Loucy (cell line): ENCODE data around the gene CACNA1H.

ENCODE experiments used
- H2AFZ ChIP-seq: fragments of 200-600 bp; sonication (generic); 2 replicates; pipeline ENCODE4 v1.6.0; 2016; ENCODE audit warnings: antibody characterized with exemption, mild to moderate bottlenecking, low read length, moderate library complexity
- H3F3A ChIP-seq: fragments of 200-600 bp; 2 replicates; pipeline ENCODE4 v1.6.0; 2016; ENCODE audit warnings: antibody characterized with exemption, low read depth, mild to moderate bottlenecking
- H3K27me3 ChIP-seq: fragments of 200-600 bp; sonication (generic); 2 replicates; pipeline ENCODE4 v1.6.1; 2014; ENCODE audit warnings: low read length, mild to moderate bottlenecking; ENCODE audit not compliant: insufficient read depth, poor library complexity, severe bottlenecking
- H3K36me3 ChIP-seq: fragments of 200-600 bp; sonication (generic); 2 replicates; pipeline ENCODE4 v1.6.1; 2016; ENCODE audit warnings: low read length; ENCODE audit not compliant: insufficient read depth
- H3K4me1 ChIP-seq: fragments of 200-600 bp; sonication (generic); 2 replicates; pipeline ENCODE4 v1.5.1; 2014; ENCODE audit warnings: low read length, mild to moderate bottlenecking; ENCODE audit not compliant: insufficient read depth, poor library complexity, severe bottlenecking
- H3K4me2 ChIP-seq: fragments of 200-600 bp; sonication (generic); 2 replicates; pipeline ENCODE4 v1.6.0; 2014; ENCODE audit warnings: antibody characterized with exemption, low read length, low read depth, mild to moderate bottlenecking; ENCODE audit not compliant: poor library complexity, severe bottlenecking
- H3K4me3 ChIP-seq: fragments of 200-600 bp; sonication (generic); 2 replicates; pipeline ENCODE4 v1.5.1; 2014; ENCODE audit warnings: low read length, mild to moderate bottlenecking, mixed read lengths; ENCODE audit not compliant: poor library complexity, severe bottlenecking
- H3K79me2 ChIP-seq: fragments of 200-600 bp; sonication (generic); 2 replicates; pipeline ENCODE4 v1.6.1; 2014; ENCODE audit warnings: low read length; ENCODE audit not compliant: insufficient read depth
- H3K9ac ChIP-seq: fragments of 200-600 bp; sonication (generic); 2 replicates; pipeline ENCODE4 v1.6.0; 2014; ENCODE audit warnings: mild to moderate bottlenecking, low read depth, low read length, moderate library complexity; ENCODE audit not compliant: poor library complexity, severe bottlenecking
- H3K9me2 ChIP-seq: fragments of 200-600 bp; sonication (generic); replicated peaks from 2 replicates; pipeline ENCODE4 v1.6.1; 2016; ENCODE audit warnings: low read depth, low read length, mixed read lengths
- H3K9me3 ChIP-seq: fragments of 200-600 bp; sonication (generic); 2 replicates; pipeline ENCODE4 v1.6.1; 2014; ENCODE audit warnings: mild to moderate bottlenecking, antibody characterized with exemption, low read length, low read depth; ENCODE audit not compliant: insufficient read depth
- H4K20me1 ChIP-seq: fragments of 200-600 bp; sonication (generic); 2 replicates; pipeline ENCODE4 v1.6.0; 2014; ENCODE audit warnings: antibody characterized with exemption, low read length, mild to moderate bottlenecking; ENCODE audit not compliant: insufficient read depth, poor library complexity, severe bottlenecking
- EZH2phosphoT487 ChIP-seq: fragments of 200-600 bp; IDR thresholded peaks from 2 replicates; pipeline ENCODE4 v1.6.1; 2018; ENCODE audit warnings: antibody characterized with exemption, mild to moderate bottlenecking, moderate library complexity, borderline replicate concordance
- TF ChIP-seq, protein P1 (sequence below): fragments of 200-600 bp; sonication (generic); conservative IDR thresholded peaks from 2 replicates; pipeline ENCODE4 v1.5.1; 2014; ENCODE audit warnings: mild to moderate bottlenecking, antibody characterized with exemption, low read length

The CACNA1H gene

DNA sequence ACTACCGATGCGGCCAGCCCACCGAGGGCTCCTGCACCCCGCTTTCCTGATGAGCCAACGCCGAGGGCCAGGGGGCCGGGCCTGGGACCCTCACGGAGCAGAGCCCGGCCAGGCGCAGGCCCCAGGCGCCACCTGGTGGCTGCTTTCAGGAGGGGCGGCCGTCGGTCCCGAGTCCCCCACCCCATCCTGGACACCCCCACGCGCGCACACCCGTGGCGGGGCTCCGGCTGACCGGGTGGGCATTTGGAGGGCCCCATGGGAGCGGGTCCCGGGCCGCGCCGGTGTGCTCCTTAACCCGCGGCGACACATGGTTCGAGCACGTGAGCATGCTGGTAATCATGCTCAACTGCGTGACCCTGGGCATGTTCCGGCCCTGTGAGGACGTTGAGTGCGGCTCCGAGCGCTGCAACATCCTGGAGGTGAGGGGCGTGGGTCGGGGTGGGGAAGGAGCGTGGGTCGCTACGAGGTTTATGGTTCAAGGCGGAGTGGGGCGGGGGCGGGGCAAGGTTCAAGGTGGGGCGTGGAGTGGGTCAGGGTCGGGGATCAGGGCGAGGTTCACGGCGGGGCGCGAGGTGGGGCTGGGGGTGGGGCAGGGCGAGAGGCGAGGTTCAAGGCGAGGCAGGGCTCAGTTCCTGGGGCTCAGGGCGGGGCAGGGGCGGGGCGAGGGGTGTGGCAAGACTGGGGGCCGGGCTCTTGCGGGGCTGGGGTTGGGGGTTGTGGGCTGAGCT, 41.9 kb downstream of the CACNA1H start:
- no peaks in the 10 kb centered on the region for H3K36me3 ChIP-seq
- H3K9me3 ChIP-seq: no peaks in the 10 kb centered on the region
- H3K4me3 ChIP-seq: no peak overlapping the region
- no peaks in the 10 kb centered on the region for H4K20me1 ChIP-seq
- H3K4me1 ChIP-seq: no peaks in the 10 kb centered on the region
- H3K27me3 ChIP-seq: no peaks in the 10 kb centered on the region
- no peak overlapping the region for H3K4me2 ChIP-seq
- no peaks in the 10 kb centered on the region for H3K9me2 ChIP-seq
- H3K9ac ChIP-seq: no peak overlapping the region
- H2AFZ ChIP-seq: no peak overlapping the region
- H3F3A ChIP-seq: no peaks in the 10 kb centered on the region
- TF ChIP-seq, protein P1, sequence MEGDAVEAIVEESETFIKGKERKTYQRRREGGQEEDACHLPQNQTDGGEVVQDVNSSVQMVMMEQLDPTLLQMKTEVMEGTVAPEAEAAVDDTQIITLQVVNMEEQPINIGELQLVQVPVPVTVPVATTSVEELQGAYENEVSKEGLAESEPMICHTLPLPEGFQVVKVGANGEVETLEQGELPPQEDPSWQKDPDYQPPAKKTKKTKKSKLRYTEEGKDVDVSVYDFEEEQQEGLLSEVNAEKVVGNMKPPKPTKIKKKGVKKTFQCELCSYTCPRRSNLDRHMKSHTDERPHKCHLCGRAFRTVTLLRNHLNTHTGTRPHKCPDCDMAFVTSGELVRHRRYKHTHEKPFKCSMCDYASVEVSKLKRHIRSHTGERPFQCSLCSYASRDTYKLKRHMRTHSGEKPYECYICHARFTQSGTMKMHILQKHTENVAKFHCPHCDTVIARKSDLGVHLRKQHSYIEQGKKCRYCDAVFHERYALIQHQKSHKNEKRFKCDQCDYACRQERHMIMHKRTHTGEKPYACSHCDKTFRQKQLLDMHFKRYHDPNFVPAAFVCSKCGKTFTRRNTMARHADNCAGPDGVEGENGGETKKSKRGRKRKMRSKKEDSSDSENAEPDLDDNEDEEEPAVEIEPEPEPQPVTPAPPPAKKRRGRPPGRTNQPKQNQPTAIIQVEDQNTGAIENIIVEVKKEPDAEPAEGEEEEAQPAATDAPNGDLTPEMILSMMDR: peak; percentile 26; the same call in 1 of the 2 replicates
- no peak for TF ChIP-seq EZH2phosphoT487
- no peaks in the 10 kb centered on the region for H3K79me2 ChIP-seq

DNA sequence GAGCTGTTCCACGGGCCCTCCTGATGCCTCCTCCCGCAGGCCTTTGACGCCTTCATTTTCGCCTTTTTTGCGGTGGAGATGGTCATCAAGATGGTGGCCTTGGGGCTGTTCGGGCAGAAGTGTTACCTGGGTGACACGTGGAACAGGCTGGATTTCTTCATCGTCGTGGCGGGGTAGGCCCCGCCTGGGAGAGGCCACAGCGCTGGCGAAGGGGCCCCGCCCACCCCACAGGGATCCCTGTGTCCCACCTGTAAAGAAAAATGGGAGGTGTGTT, 42.4 kb downstream of the CACNA1H start:
- TF ChIP-seq EZH2phosphoT487: no peak
- TF ChIP-seq, protein P1: no peak
- no peaks in the 10 kb centered on the region for H3K9me2 ChIP-seq
- H3K4me1 ChIP-seq: no peaks in the 10 kb centered on the region
- no peaks in the 10 kb centered on the region for H4K20me1 ChIP-seq
- H3K9ac ChIP-seq: no peak overlapping the region
- no peaks in the 10 kb centered on the region for H3F3A ChIP-seq
- H3K4me2 ChIP-seq: no peak overlapping the region
- no peaks in the 10 kb centered on the region for H3K79me2 ChIP-seq
- H2AFZ ChIP-seq: no peak overlapping the region
- no peak overlapping the region for H3K4me3 ChIP-seq
- H3K9me3 ChIP-seq: no peaks in the 10 kb centered on the region
- no peaks in the 10 kb centered on the region for H3K27me3 ChIP-seq
- H3K36me3 ChIP-seq: no peaks in the 10 kb centered on the region

DNA sequence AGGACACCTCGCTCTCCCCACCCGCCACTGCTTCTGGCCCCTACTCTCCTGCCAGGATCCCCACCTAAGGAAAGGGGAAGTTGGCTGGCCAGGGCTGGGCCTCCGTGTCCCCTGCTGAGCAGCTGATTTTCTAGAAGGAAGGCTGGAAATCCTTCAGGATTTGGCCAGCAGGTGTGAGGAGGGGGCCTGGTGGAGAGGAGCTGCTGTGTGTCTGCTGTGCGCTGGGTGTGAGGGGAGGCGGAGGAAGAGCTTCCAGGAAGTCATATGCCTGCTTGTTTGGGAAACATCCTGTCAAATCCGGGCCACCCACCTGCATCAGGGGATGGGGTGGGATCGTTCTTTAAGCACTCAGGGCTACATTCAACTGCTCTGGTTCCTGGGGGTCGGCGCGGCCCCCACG, 43.6 kb downstream of the CACNA1H start:
- Histone ChIP-seq H3K36me3 (no peaks in the 10 kb centered on the region), H3K27me3 (no peaks in the 10 kb centered on the region)

More for the DNA sequence above, 43.6 kb downstream of the CACNA1H start:
- H3F3A ChIP-seq: no peaks in the 10 kb centered on the region
- no peak overlapping the region for H3K9ac ChIP-seq
- H3K79me2 ChIP-seq: no peaks in the 10 kb centered on the region
- H3K4me2 ChIP-seq: no peak overlapping the region
- H4K20me1 ChIP-seq: no peaks in the 10 kb centered on the region
- H3K4me1 ChIP-seq: no peaks in the 10 kb centered on the region
- no peaks in the 10 kb centered on the region for H3K9me2 ChIP-seq
- H3K4me3 ChIP-seq: no peak overlapping the region
- TF ChIP-seq, protein P1: no peak
- TF ChIP-seq EZH2phosphoT487: no peak
- no peak overlapping the region for H2AFZ ChIP-seq
- H3K9me3 ChIP-seq: no peaks in the 10 kb centered on the region
